Left ventricle myocardium inferior (tissue), 1 donor: ENCODE results near the gene TANGO6. TPM values are rescaled to one million over a fixed set of nuclear protein-coding genes. Genes with fewer than 3 reads are reported as not detected.

Experiments
- DNase-seq: peaks from one replicate; pipeline ENCODE4 v3.0.0-alpha.2; 2020
- H3K27ac ChIP-seq: fragments of 200-600 bp; replicated peaks from 2 replicates; pipeline ENCODE4 v1.8.0; 2021
- H3K27me3 ChIP-seq: fragments of 200-600 bp; 2 replicates; pipeline ENCODE4 v1.8.0; 2021; ENCODE audit warnings: low read depth
- H3K36me3 ChIP-seq: fragments of 200-600 bp; 2 replicates; pipeline ENCODE4 v1.8.0; 2021
- H3K4me1 ChIP-seq: fragments of 200-600 bp; 2 replicates; pipeline ENCODE4 v1.8.0; 2021
- H3K4me3 ChIP-seq: fragments of 200-600 bp; 2 replicates; pipeline ENCODE4 v1.8.0; 2021; ENCODE audit warnings: mild to moderate bottlenecking, moderate library complexity
- H3K9me3 ChIP-seq: fragments of 200-600 bp; replicated peaks from 2 replicates; pipeline ENCODE4 v1.8.0; 2021
- CTCF ChIP-seq: fragments of 200-600 bp; IDR thresholded peaks from 2 replicates; pipeline ENCODE4 v1.8.0; 2021; ENCODE audit warnings: antibody characterized with exemption, mild to moderate bottlenecking, borderline replicate concordance
- intact Hi-C: fragments of 100-400 bp; cut with micrococcal nuclease; formaldehyde crosslinking; loops from one replicate; pipeline ENCODE4 v1.11.0; 2022
- total RNA-seq: library from RNA; stranded (reverse); fragmentation: NEBNext Ultra II Directional; extraction: Animal tissue kit (Norgen Biotek cat#: 25700); gene quantifications from one replicate; pipeline ENCODE4 v1.2.1, GENCODE V29; 2021
- donor health status: DM: no; HTN: yes; CAD: no; lungs with severe emphysema.

The TANGO6 gene
- total RNA-seq, 1 donor from 2014 or later, result 10.5 TPM

GRCh38 chr16:69073181-69073702 is 229.9 kb downstream of the TANGO6 start:
- Histone ChIP-seq H3K4me3 (no peak overlapping the region), H3K36me3 (peaks cover 4% of the 10 kb centered on the region), H3K9me3 (no peaks in the 10 kb centered on the region), H3K27ac (no peak overlapping the region), H3K4me1 (peaks cover 12% of the 10 kb centered on the region), H3K27me3 (no peaks in the 10 kb centered on the region)
- no peak for DNase-seq
- TF ChIP-seq CTCF, result no peak
- intact Hi-C loops, result no loop called here

- Histone ChIP-seq H3K36me3 (peaks cover 4% of the 10 kb centered on the region), H3K27ac (no peak overlapping the region), H3K27me3 (no peaks in the 10 kb centered on the region), H3K4me3 (no peak overlapping the region), H3K9me3 (no peaks in the 10 kb centered on the region), H3K4me1 (peaks cover 10% of the 10 kb centered on the region)
- DNase-seq, result no peak
- no peak for TF ChIP-seq CTCF
- intact Hi-C loops, result no loop called here
Measured at GRCh38 chr16:69077251-69077650, 233.9 kb downstream of the TANGO6 start.

- no peak for DNase-seq
- TF ChIP-seq CTCF, result no peak
- Histone ChIP-seq H3K9me3 (no peaks in the 10 kb centered on the region), H3K27ac (no peak overlapping the region), H3K4me1 (peaks cover 2% of the 10 kb centered on the region), H3K27me3 (no peaks in the 10 kb centered on the region), H3K4me3 (no peak overlapping the region), H3K36me3 (peaks cover 4% of the 10 kb centered on the region)
- intact Hi-C loops, result no loop called here
Measured at GRCh38 chr16:69078073-69078472, 234.7 kb downstream of the TANGO6 start.

- intact Hi-C loops, result no loop called here
Measured at GRCh38 chr16:69079697-69080096, 236.4 kb downstream of the TANGO6 start.

GRCh38 chr16:69083306-69083941 is 240.1 kb downstream of the TANGO6 start:
- Histone ChIP-seq H3K27me3 (no peaks in the 10 kb centered on the region), H3K4me1 (peaks cover 6% of the 10 kb centered on the region), H3K27ac (no peak overlapping the region), H3K4me3 (no peak overlapping the region), H3K9me3 (no peaks in the 10 kb centered on the region), H3K36me3 (peaks cover 5% of the 10 kb centered on the region)
- no peak for DNase-seq
- TF ChIP-seq CTCF, result no peak
- intact Hi-C loops, result no loop called here

More at GRCh38 chr16:69079697-69080096, 236.4 kb downstream of the TANGO6 start:
- peaks cover 6% of the 10 kb centered on the region for H3K4me1 ChIP-seq
- H3K27ac ChIP-seq, result no peak overlapping the region
- H3K4me3 ChIP-seq, result no peak overlapping the region
- H3K9me3 ChIP-seq, result no peaks in the 10 kb centered on the region
- no peaks in the 10 kb centered on the region for H3K27me3 ChIP-seq
- DNase-seq, result no peak
- H3K36me3 ChIP-seq, result peaks cover 4% of the 10 kb centered on the region
- TF ChIP-seq CTCF, result no peak
